NT2/D1 (cell line): ENCODE results near the gene MRPL42.

Source experiments
- DNase-seq: peaks from one replicate; pipeline ENCODE4 v3.0.0-alpha.2; 2011; ENCODE audit warnings: low read depth, low spot score
- H3K27me3 ChIP-seq: 2 replicates; pipeline ENCODE4 v1.6.0; 2011; ENCODE audit warnings: mild to moderate bottlenecking; ENCODE audit not compliant: insufficient read length, insufficient read depth
- H3K36me3 ChIP-seq: 2 replicates; pipeline ENCODE4 v1.6.1; 2011; ENCODE audit warnings: mild to moderate bottlenecking, low read length, mixed read lengths; ENCODE audit not compliant: insufficient read depth, insufficient read length
- H3K4me1 ChIP-seq: 2 replicates; pipeline ENCODE4 v1.5.1; 2011; ENCODE audit not compliant: insufficient read depth, insufficient read length
- H3K4me3 ChIP-seq: 2 replicates; pipeline ENCODE4 v1.5.1; 2011; ENCODE audit warnings: low read depth; ENCODE audit not compliant: insufficient read length
- H3K9ac ChIP-seq: 2 replicates; pipeline ENCODE4 v1.6.0; 2011; ENCODE audit warnings: low read depth; ENCODE audit not compliant: insufficient read length
- H3K9me3 ChIP-seq: 2 replicates; pipeline ENCODE4 v1.5.1; 2011; ENCODE audit warnings: mild to moderate bottlenecking, low read length; ENCODE audit not compliant: insufficient read depth
- SUZ12 ChIP-seq: IDR thresholded peaks from 2 replicates; pipeline ENCODE4 v1.6.1; 2011; ENCODE audit not compliant: insufficient read length, insufficient read depth; ENCODE audit errors: extremely low read depth
- YY1 ChIP-seq: IDR thresholded peaks from 2 replicates; pipeline ENCODE4 v1.6.1; 2011; ENCODE audit not compliant: insufficient read length, insufficient read depth
- ZNF274 ChIP-seq: IDR thresholded peaks from 2 replicates; pipeline ENCODE4 v1.6.1; 2011; ENCODE audit warnings: mild to moderate bottlenecking, low read depth, low read length

The MRPL42 gene

GRCh38 chr12:93537769-93538168 lies 70.5 kb downstream of the MRPL42 start:
- Histone ChIP-seq H3K4me3 (no peak overlapping the region), H3K9me3 (no peaks in the 10 kb centered on the region), H3K4me1 (no peaks in the 10 kb centered on the region), H3K36me3 (no peaks in the 10 kb centered on the region), H3K27me3 (no peaks in the 10 kb centered on the region), H3K9ac (no peak overlapping the region)
- DNase-seq, result no peak
- TF ChIP-seq ZNF274, result no peak
- no peak for TF ChIP-seq YY1
- no peak for TF ChIP-seq SUZ12

- TF ChIP-seq YY1 (no peak), SUZ12 (no peak), ZNF274 (no peak)
- Histone ChIP-seq H3K4me1 (no peaks in the 10 kb centered on the region), H3K9ac (no peak overlapping the region), H3K4me3 (no peak overlapping the region), H3K27me3 (no peaks in the 10 kb centered on the region), H3K36me3 (peaks cover under 1% of the 10 kb centered on the region), H3K9me3 (no peaks in the 10 kb centered on the region)
- no peak for DNase-seq
Measured at GRCh38 chr12:93539821-93540220, 72.5 kb downstream of the MRPL42 start.

DNA sequence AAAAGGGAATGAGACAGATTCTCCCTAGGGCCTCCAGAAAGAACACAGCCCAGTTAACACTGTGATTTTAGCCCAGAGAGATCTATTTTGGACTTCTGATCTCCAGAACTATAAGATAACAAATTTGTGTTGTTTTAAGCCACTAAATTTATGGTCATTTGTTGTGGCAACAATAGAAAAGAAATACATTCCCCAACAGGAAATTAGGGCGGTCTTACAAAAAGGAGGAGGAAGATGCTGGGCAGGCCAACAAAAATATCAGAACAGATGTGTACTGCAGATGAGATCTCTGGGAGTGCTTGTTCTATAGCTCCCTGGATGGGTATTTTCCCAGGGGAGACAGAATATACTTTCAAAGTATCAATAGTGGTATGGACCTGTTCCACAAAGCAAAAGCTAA lies 73.2 kb downstream of the MRPL42 start:
- no peaks in the 10 kb centered on the region for H3K27me3 ChIP-seq
- H3K9me3 ChIP-seq, result no peaks in the 10 kb centered on the region
- H3K36me3 ChIP-seq, result peaks cover 4% of the 10 kb centered on the region
- no peak for DNase-seq
- TF ChIP-seq YY1 (no peak), SUZ12 (no peak), ZNF274 (no peak)
- H3K4me1 ChIP-seq, result no peaks in the 10 kb centered on the region
- H3K9ac ChIP-seq, result no peak overlapping the region
- no peak overlapping the region for H3K4me3 ChIP-seq

- H3K4me3 ChIP-seq, result no peak overlapping the region
- no peaks in the 10 kb centered on the region for H3K4me1 ChIP-seq
- no peak overlapping the region for H3K9ac ChIP-seq
- peaks cover 4% of the 10 kb centered on the region for H3K36me3 ChIP-seq
- DNase-seq, result no peak
- H3K9me3 ChIP-seq, result no peaks in the 10 kb centered on the region
- H3K27me3 ChIP-seq, result no peaks in the 10 kb centered on the region
- no peak for TF ChIP-seq YY1
- no peak for TF ChIP-seq SUZ12
- TF ChIP-seq ZNF274, result no peak
Measured at GRCh38 chr12:93541578-93542225, 74.4 kb downstream of the MRPL42 start.

GRCh38 chr12:93547778-93548177 lies 80.5 kb downstream of the MRPL42 start:
- no peaks in the 10 kb centered on the region for H3K27me3 ChIP-seq
- TF ChIP-seq YY1 (no peak), SUZ12 (no peak), ZNF274 (no peak)
- DNase-seq, result no peak
- H3K9ac ChIP-seq, result no peak overlapping the region
- H3K36me3 ChIP-seq, result peaks cover 4% of the 10 kb centered on the region
- H3K4me3 ChIP-seq, result no peak overlapping the region
- no peaks in the 10 kb centered on the region for H3K4me1 ChIP-seq
- no peaks in the 10 kb centered on the region for H3K9me3 ChIP-seq

DNA sequence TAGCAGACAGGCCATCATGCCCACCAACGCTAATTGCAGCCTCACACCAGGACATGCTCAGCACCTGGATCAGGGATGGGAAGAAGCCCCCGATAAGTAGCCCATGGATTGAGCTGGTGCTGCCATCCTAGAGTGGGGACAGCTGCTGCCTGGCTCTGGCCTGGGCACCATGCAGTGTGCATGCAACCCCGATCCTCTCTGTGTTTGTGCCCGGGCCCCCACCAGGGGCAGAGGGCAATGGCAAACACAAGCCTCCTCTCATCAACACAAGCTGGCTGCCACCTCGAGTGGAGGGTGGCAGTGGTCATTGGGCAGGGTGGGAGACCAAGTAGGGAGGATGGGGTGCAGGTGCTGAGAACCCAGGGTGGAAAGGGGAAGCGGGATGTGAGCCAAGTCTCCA lies 81.9 kb downstream of the MRPL42 start:
- no peaks in the 10 kb centered on the region for H3K9me3 ChIP-seq
- H3K27me3 ChIP-seq, result no peaks in the 10 kb centered on the region
- no peak for DNase-seq
- no peak overlapping the region for H3K9ac ChIP-seq
- H3K4me1 ChIP-seq, result no peaks in the 10 kb centered on the region
- peaks cover 4% of the 10 kb centered on the region for H3K36me3 ChIP-seq
- no peak overlapping the region for H3K4me3 ChIP-seq
- TF ChIP-seq SUZ12 (no peak), ZNF274 (no peak), YY1 (no peak)

DNA sequence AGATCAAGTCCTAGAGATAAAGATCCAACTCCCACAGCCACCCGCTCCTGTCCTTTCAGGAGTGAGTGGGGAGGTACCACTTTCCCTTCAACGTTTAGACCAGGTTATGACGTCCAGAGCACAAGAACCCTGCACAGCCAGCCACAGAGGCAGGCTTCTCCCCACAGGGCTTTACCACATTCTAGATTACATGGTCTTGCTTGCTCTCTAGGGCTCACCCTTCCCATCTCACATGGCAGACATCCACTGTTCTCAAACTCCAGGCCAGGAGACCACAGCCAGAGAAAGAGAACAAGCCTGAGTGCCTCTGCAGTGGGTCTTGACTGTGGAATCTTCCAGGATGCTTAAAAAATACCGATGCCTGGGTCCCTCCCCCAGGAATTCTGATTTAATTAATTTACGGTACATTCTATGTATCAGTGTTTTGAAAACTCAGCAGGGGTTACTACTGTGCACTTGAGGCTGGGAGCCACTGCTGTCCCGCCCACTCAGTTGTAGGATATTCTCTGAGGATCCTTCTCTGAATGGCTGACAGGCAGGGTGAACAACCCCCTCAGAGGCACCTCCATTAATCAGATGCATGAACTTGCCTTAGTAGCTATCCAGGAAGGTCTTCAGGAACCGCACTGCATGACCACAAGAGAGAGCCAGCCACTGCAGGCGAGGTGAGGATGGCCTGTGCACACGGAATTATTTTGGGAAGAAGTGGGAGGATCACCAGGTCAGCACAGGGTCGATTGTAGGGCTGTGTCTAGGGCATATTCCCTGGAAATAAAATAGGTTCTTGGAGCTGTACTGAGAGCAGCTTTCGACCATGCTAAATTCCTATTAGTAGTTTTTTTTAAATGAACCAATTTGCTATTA lies 83.7 kb downstream of the MRPL42 start:
- DNase-seq, result no peak
- Histone ChIP-seq H3K9ac (no peak overlapping the region), H3K4me3 (no peak overlapping the region), H3K9me3 (no peaks in the 10 kb centered on the region), H3K4me1 (no peaks in the 10 kb centered on the region), H3K36me3 (no peaks in the 10 kb centered on the region), H3K27me3 (no peaks in the 10 kb centered on the region)
- TF ChIP-seq YY1, result no peak
- no peak for TF ChIP-seq SUZ12
- no peak for TF ChIP-seq ZNF274
